H1 (cell line): ENCODE measurements around the gene SGPP2. TPM values are rescaled to one million over a fixed set of nuclear protein-coding genes. Genes with fewer than 3 reads are reported as not detected.

Experiments used
- CTCF ChIA-PET: fragments of 300-600 bp; sonication (Branson Sonifier 250); formaldehyde crosslinking; loops from one replicate; lab custom pipeline; 2021; ENCODE audit not compliant: partially characterized antibody; lab: Charles Lee
- POLR2A ChIA-PET: fragments of 300-600 bp; sonication (Branson Sonifier 250); formaldehyde crosslinking; loops from one replicate; lab custom pipeline; 2021; ENCODE audit warnings: inconsistent platforms; ENCODE audit not compliant: partially characterized antibody; lab: Charles Lee
- DNase-seq, 2 experiments: peaks; one replicate each; pipeline versions ENCODE4 v3.0.0 to v3.0.0-alpha.2; 2010 to 2022; ENCODE audit warnings: low spot score in 2 of 2, low read depth in 1 of 2, mixed read lengths in 1 of 2
- FAIRE-seq: peaks from 2 replicates; lab custom pipeline; 2011; peaks lifted over from hg19 to GRCh38; lab: Jason Lieb, UNC
- H2AFZ ChIP-seq: 2 replicates; pipeline ENCODE4 v1.8.1; 2012; ENCODE audit warnings: low read length, inconsistent platforms
- H2AK5ac ChIP-seq: 2 replicates; pipeline ENCODE4 v1.6.1; 2013; ENCODE audit warnings: low read depth, low read length
- H2BK120ac ChIP-seq: replicated peaks from 2 replicates; pipeline ENCODE3; 2013; ENCODE audit warnings: low read depth, low read length, inconsistent platforms
- H2BK12ac ChIP-seq: 2 replicates; pipeline ENCODE4 v1.6.1; 2013; ENCODE audit warnings: low read depth, low read length
- H2BK15ac ChIP-seq: 2 replicates; pipeline ENCODE4 v1.6.1; 2013; ENCODE audit warnings: low read length
- H2BK20ac ChIP-seq: 2 replicates; pipeline ENCODE4 v1.6.1; 2013; ENCODE audit warnings: low read length
- H2BK5ac ChIP-seq: 2 replicates; pipeline ENCODE4 v1.6.1; 2013; ENCODE audit warnings: low read depth, low read length
- H3K14ac ChIP-seq: 2 replicates; pipeline ENCODE4 v1.6.1; 2013; ENCODE audit warnings: inconsistent platforms; ENCODE audit not compliant: insufficient read length
- H3K18ac ChIP-seq: 2 replicates; pipeline ENCODE4 v1.6.1; 2013; ENCODE audit warnings: low read length; ENCODE audit errors: extremely low read depth
- H3K23ac ChIP-seq: 2 replicates; pipeline ENCODE4 v1.6.1; 2013; ENCODE audit warnings: inconsistent platforms; ENCODE audit not compliant: insufficient read length
- H3K23me2 ChIP-seq: 2 replicates; pipeline ENCODE4 v1.6.1; 2013; ENCODE audit warnings: low read depth, low read length
- H3K27ac ChIP-seq: 2 replicates; pipeline ENCODE4 v1.6.1; 2011; ENCODE audit warnings: low read depth, low read length, inconsistent platforms
- H3K27me3 ChIP-seq, 4 experiments: replicated peaks in 1 of 4; 1 replicate in 1 of 4; 2 replicates in 3 of 4; pipeline versions ENCODE4 v1.6.1 to v1.8.1; 2011 to 2013; ENCODE audit warnings: low read length in 3 of 4, mild to moderate bottlenecking in 3 of 4, inconsistent platforms in 2 of 4, mixed read lengths in 2 of 4, moderate library complexity in 1 of 4; ENCODE audit not compliant: control insufficient read depth in 3 of 4, insufficient read depth in 3 of 4; ENCODE audit errors: extremely low read depth in 1 of 4
- H3K36me3 ChIP-seq, 4 experiments: 2 replicates each; pipeline versions ENCODE4 v1.6.1 to v1.8.1; 2011 to 2013; ENCODE audit warnings: mild to moderate bottlenecking in 4 of 4, low read length in 3 of 4, moderate library complexity in 2 of 4, control low read depth in 1 of 4, inconsistent platforms in 1 of 4; ENCODE audit not compliant: insufficient read depth in 4 of 4, control insufficient read depth in 2 of 4
- H3K4ac ChIP-seq: replicated peaks from 2 replicates; pipeline ENCODE3; 2013; ENCODE audit warnings: low read length, low read depth, mixed read lengths, inconsistent platforms; ENCODE audit not compliant: insufficient read length
- H3K4me1 ChIP-seq, 4 experiments: replicated peaks in 1 of 4; 1 replicate in 1 of 4; 2 replicates in 3 of 4; pipeline versions ENCODE4 v1.6.1 to v1.8.1; 2011 to 2013; ENCODE audit warnings: low read length in 3 of 4, inconsistent platforms in 2 of 4, mixed read lengths in 1 of 4; ENCODE audit not compliant: insufficient read depth in 4 of 4, control insufficient read depth in 3 of 4
- H3K4me2 ChIP-seq, 2 experiments: 2 replicates each; pipeline versions ENCODE4 v1.6.1 to v1.8.1; 2011 to 2013; ENCODE audit warnings: low read depth in 2 of 2, low read length in 2 of 2, control low read depth in 1 of 2, inconsistent platforms in 1 of 2, mild to moderate bottlenecking in 1 of 2; ENCODE audit not compliant: insufficient read depth in 1 of 2
- H3K4me3 ChIP-seq, 4 experiments: fragments of 200-600, 300-600 bp in 1 of 4; sonication (generic), shearing (Covaris generic), sonication (Bioruptor Twin) in 1 of 4; 2 replicates each; pipeline versions ENCODE4 v1.5.1 to v1.8.1; 2011 to 2016; ENCODE audit warnings: low read length in 4 of 4, low read depth in 3 of 4, control low read depth in 2 of 4, inconsistent platforms in 2 of 4, mild to moderate bottlenecking in 2 of 4, mixed read lengths in 1 of 4, moderate library complexity in 1 of 4; ENCODE audit not compliant: insufficient read depth in 2 of 4; ENCODE audit errors: extremely low read depth in 1 of 4
- H3K56ac ChIP-seq: replicated peaks from 2 replicates; pipeline ENCODE3; 2013; ENCODE audit warnings: low read depth, mild to moderate bottlenecking, mixed read lengths, low read length, inconsistent platforms; ENCODE audit not compliant: insufficient read length
- H3K79me1 ChIP-seq: 2 replicates; pipeline ENCODE4 v1.6.1; 2013; ENCODE audit warnings: low read depth, low read length, control low read depth
- H3K79me2 ChIP-seq, 2 experiments: 2 replicates each; pipeline versions ENCODE4 v1.6.1 to v1.8.1; 2012 to 2013; ENCODE audit warnings: low read length in 2 of 2, mild to moderate bottlenecking in 2 of 2, inconsistent platforms in 1 of 2; ENCODE audit not compliant: insufficient read depth in 2 of 2, control insufficient read depth in 1 of 2
- H3K9ac ChIP-seq, 4 experiments: replicated peaks in 1 of 4; 1 replicate in 1 of 4; 2 replicates in 3 of 4; pipeline versions ENCODE4 v1.6.1 to v1.8.1; 2011 to 2013; ENCODE audit warnings: low read depth in 3 of 4, low read length in 3 of 4, control low read depth in 2 of 4, mild to moderate bottlenecking in 2 of 4, moderate library complexity in 2 of 4, inconsistent platforms in 1 of 4; ENCODE audit errors: extremely low read depth in 1 of 4
- H3K9me3 ChIP-seq, 2 experiments: 2 replicates each; pipeline versions ENCODE4 v1.6.1 to v1.8.1; 2012 to 2013; ENCODE audit warnings: mild to moderate bottlenecking in 2 of 2, moderate library complexity in 2 of 2, control low read depth in 1 of 2, inconsistent platforms in 1 of 2, low read depth in 1 of 2, low read length in 1 of 2, mixed read lengths in 1 of 2; ENCODE audit not compliant: insufficient read depth in 2 of 2
- H4K20me1 ChIP-seq, 2 experiments: replicated peaks in 1 of 2; 2 replicates each; pipeline versions ENCODE3 to v1.8.1; 2011 to 2013; ENCODE audit warnings: inconsistent platforms in 2 of 2, low read length in 2 of 2, mild to moderate bottlenecking in 1 of 2; ENCODE audit not compliant: insufficient read depth in 2 of 2, control insufficient read depth in 1 of 2
- H4K5ac ChIP-seq: 2 replicates; pipeline ENCODE4 v1.6.1; 2013; ENCODE audit warnings: low read length, low read depth, mixed read lengths, inconsistent platforms; ENCODE audit not compliant: insufficient read length
- H4K8ac ChIP-seq: 2 replicates; pipeline ENCODE4 v1.8.0; 2013; ENCODE audit warnings: mild to moderate bottlenecking, moderate library complexity, low read length, inconsistent platforms; ENCODE audit not compliant: insufficient read depth; ENCODE audit errors: extremely low read depth
- H4K91ac ChIP-seq: replicated peaks from 2 replicates; pipeline ENCODE3; 2013; ENCODE audit warnings: low read length, mixed read lengths, inconsistent platforms; ENCODE audit not compliant: insufficient read length
- WGBS, 2 experiments: shearing (Covaris generic) in 1 of 2; methylation state at CpG; one replicate each; pipeline versions ENCODE4 v1.1.6 to v1.1.7; 2013 to 2015; ENCODE audit warnings: low lambda C conversion rate in 2 of 2, mixed read lengths in 2 of 2, inconsistent platforms in 1 of 2, low coverage in 1 of 2, missing lambda C conversion rate in 1 of 2; ENCODE audit not compliant: insufficient replicate concordance in 2 of 2, insufficient coverage in 1 of 2, insufficient read length in 1 of 2; ENCODE audit errors: extremely low coverage in 1 of 2, missing lambda C conversion rate in 1 of 2; 5-methylcytosine and 5-hydroxymethylcytosine counted together
- polyA plus RNA-seq, 7 experiments: library from polyadenylated mRNA; depleted of rRNA in 3 of 7; stranded (reverse) in 5 of 7; unstranded in 2 of 7; fragments of >200 nt in 5 of 7; fragments of 200-250 nt in 2 of 7; gene quantifications; 1 replicate in 5 of 7; 2 replicates in 1 of 7; 4 replicates in 1 of 7; pipeline versions ENCODE4 v1.2.1 to v1.2.3, GENCODE V29; 2011 to 2013; ENCODE audit warnings: missing spikeins in 2 of 7, mixed read lengths in 2 of 7
- total RNA-seq: library from RNA; stranded (reverse); fragmentation: NEBNext Ultra II Directional; extraction: Animal tissue kit (Norgen Biotek cat#: 25700); gene quantifications from 2 replicates; pipeline ENCODE4 v1.2.1, GENCODE V29; 2021

The SGPP2 gene
- total and polyA plus RNA-seq, 2 of the 8 experiments (the other 6 are each of a cell fraction or from before 2014, with no cell fraction given), result 0.29 TPM; not detected in 1

DNA sequence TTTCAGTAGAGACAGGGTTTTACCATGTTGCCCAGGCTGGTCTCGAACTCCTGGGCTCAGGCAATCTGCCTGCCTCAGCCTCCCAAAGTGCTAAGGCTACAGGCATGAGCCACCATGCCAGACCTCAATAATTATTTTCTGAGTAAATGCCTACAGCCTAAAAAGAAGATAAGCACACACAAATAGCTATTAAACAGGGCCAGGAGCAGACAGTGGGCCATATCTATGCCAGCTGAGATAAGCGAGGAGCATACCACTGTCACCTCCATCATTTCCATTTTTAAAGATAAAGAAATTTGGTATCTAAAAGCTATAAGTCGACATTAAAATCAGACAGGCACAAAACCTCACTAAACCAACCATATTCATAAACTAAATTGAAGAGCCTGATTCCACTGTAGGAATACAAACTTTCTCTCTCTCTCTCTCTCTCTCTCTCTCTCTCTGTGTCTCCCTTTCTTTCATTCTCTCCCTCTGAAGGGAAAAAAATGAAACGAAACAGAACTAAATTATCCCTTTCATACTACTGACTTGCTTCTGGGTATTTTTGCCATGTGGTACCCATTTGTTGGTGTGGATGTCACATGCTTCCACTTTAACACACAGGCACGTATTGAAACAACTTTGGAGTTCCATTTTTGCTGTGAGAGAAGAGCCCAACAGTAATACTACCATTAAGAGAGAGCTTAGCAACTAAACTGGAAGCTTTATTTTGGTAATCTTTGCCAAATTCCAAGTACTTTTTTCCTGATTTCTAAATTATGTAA is 180.6 kb downstream of the SGPP2 start:
- no peaks in the 10 kb centered on the region for H3K9me3 ChIP-seq
- H2BK12ac ChIP-seq, result no peak overlapping the region
- no peak overlapping the region for H3K14ac ChIP-seq
- H3K23me2 ChIP-seq, result no peaks in the 10 kb centered on the region
- H2BK20ac ChIP-seq, result no peak overlapping the region
- H3K4ac ChIP-seq, result no peak overlapping the region
- DNase-seq, result no peak
- no peaks in the 10 kb centered on the region for H3K79me2 ChIP-seq
- H3K4me3 ChIP-seq, result no peak overlapping the region
- POLR2A ChIA-PET, result interaction anchor here (1.1 kb wide), 1 partner anchor 11 kb away, joined by 3 read pairs; no protein-coding TSS in a partner anchor
- CTCF ChIA-PET, result interaction anchor here (0.6 to 1.5 kb wide), 3 partner anchors 10 to 87 kb away, joined by 3 read pairs; no protein-coding TSS in a partner anchor
- H3K4me1 ChIP-seq, result no peaks in the 10 kb centered on the region
- H3K79me1 ChIP-seq, result no peaks in the 10 kb centered on the region
- no peak overlapping the region for H3K18ac ChIP-seq
- no peak overlapping the region for H2BK120ac ChIP-seq
- H4K20me1 ChIP-seq, result peaks cover 0 to 3% of the 10 kb centered on the region in 2 experiments
- H3K56ac ChIP-seq, result no peak overlapping the region
- no peak overlapping the region for H4K91ac ChIP-seq
- H2AK5ac ChIP-seq, result no peak overlapping the region
- 86% methylated on average over 5 of the region's 5 CpGs; no CpG with 5 or more reads in 1 of the 2 experiments for WGBS, 2 experiments
- H2BK15ac ChIP-seq, result no peak overlapping the region
- H4K5ac ChIP-seq, result no peak overlapping the region
- H3K23ac ChIP-seq, result no peak overlapping the region
- FAIRE-seq, result no peak
- H4K8ac ChIP-seq, result no peak overlapping the region
- H3K27ac ChIP-seq, result no peak overlapping the region
- H3K4me2 ChIP-seq, result no peak overlapping the region
- H3K27me3 ChIP-seq, result no peaks in the 10 kb centered on the region
- H3K36me3 ChIP-seq, result peaks cover 0 to 6% (median 1%) of the 10 kb centered on the region in 4 experiments; a peak in 4 of 8 replicates
- H3K9ac ChIP-seq, result no peak overlapping the region
- H2AFZ ChIP-seq, result no peak overlapping the region
- no peak overlapping the region for H2BK5ac ChIP-seq
